GM21723 (cell line): ENCODE results near the gene FYB2.

Experiments
- ATAC-seq: cut with Tn5 transposase; IDR thresholded peaks from one replicate; pipeline ENCODE4 v1.9.1; 2021; ENCODE audit warnings: mild to moderate bottlenecking, moderate library complexity; ENCODE audit not compliant: unreplicated experiment

The FYB2 gene

GRCh38 chr1:56819387-56819899 lies at the start of gene FYB2:
Gene FYB2 (minus strand): TSS chr1:56819404. CDS start chr1:56819290, 114 bp downstream.
- no peak for ATAC-seq

- ATAC-seq = no peak
Observed at GRCh38 chr1:56868761-56869160, 49.6 kb upstream of the FYB2 start.

DNA sequence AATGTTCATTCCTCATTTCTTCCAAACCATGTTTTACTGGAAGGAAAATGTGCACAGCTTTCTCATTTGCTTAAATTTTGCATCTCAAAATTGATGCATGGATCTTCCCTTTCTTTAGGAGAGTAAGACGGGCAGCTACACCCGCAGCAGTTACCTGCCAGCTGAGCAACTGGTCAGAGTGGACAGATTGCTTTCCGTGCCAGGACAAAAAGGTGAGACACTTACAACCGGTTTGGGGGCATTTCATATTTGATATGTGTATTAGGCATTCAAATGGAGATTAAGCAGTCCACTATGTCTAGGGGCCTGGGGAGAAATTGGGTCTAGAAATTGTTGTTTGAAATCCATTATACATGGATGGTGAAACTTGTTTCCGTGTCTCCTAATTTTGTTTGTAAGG lies 48.3 kb upstream of the FYB2 start:
- ATAC-seq = no peak

DNA sequence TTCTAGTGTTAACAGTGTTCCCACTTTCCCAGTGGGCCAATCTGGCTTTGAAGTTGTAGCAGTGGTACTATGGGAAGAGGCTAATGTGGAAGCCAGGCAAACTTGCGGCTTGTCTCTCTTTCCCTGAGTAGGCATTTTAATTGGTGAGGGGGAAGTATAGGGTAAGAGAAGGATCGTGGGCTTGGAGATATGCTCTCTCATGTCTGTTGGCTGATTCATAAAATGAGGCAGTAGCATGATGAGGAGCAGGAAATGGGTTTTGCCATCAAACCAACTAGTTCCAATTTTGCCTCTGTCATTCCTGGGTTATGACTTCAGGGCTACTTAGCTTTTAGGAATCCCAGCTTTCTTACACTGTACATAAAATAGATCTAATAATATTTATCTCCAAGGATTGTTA lies 47.5 kb upstream of the FYB2 start:
- no peak for ATAC-seq

DNA sequence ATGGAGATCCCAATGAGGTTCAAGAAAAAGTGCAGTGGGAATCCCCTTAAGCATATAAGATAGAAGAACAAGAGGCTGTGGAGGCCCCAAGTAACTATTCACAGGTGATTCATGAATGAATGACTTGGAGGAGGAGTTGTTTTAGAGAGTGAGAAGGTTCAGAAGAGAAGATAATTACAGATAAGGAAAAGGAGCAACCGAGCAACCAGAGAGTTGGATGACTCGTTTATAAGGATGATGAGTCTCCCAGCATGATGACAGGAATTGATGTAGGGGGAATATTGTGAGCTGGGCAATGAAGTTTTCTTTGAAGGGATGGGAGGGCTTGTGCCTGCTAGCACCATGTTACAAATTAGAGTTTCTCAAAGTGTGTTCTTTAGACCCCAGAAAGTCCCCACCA lies 45.2 kb upstream of the FYB2 start:
- ATAC-seq = no peak

DNA sequence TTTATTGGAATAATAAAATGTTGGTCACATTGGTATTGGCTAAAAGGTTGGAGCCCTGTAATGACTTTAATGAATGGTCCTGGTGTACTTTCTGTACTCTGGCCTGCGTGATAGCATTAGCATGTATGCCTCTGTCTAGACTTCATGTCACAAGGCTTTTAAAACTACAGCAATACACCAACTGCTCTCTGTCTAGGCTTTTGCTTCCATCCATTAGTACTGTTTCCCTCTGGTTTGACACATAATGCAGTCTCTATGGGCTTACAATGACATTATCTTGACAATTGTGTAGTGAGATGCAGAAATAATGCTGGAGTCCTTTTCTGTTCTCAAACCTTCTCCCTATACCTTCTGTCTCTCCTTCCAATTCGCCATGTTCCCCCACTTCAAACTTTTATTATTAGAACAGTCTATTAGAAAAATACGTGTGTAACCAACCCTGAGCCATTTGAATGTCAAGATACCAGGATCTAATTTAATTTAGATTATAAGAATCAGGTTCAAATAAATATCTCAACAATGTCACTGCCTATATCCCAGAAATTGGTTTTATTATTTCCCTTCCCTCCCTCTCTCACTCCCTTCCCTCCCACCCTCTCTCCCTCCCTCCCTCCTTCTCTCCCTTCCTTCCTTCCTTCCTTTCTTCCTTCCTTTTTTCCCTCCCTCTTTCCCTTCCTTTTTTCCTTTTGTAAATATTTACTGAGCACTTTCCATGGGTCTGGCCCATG lies 44.2 kb upstream of the FYB2 start:
- ATAC-seq = no peak

- ATAC-seq = no peak
Observed at GRCh38 chr1:56859287-56859686, 40.1 kb upstream of the FYB2 start.

GRCh38 chr1:56856186-56856585 lies 37.0 kb upstream of the FYB2 start:
- no peak for ATAC-seq

DNA sequence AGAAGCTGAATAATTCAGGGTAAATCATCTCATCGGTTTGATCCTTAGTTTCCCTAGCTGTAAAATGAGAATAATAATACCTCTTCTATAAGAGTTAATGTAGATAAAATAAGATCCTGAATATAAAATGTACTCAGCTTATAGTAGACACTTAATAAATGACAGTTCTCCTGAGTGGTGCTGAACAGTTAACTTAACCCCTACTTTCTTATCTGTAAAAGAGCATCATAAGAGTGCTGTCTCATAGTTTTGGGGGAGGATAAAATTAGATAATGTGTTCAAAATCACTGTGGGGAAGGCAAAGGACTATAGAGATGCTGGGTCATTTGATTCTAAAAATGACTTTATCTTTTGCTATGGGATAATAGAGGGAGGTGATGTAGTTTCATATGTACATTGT lies 36.0 kb upstream of the FYB2 start:
- ATAC-seq = no peak

DNA sequence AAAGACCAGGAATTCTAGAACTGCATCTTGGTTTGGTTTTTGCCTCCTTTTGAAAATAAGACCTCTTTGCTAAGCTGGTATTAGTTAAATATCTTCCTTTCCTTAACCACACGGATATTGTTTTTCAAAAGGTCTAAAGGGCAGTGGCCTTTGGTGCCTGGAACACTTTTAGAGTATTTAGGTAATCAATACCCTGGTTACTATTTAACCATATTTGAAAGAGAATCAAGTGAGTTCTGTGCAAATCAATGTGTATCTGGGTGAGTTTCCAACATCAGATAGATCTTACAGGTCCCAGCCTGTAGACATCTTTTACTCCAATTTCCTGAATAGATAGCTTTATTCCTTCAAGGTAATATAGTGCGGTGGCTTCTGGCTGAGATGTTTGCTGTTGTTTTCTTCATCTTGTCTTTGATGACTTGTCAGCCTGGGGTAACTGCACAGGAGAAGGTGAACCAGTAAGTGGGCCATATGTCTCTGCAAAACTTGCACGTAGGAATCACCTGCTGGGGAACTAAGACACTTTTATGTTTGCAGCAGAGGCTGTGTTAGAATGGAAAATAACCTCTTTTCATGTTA lies 35.4 kb upstream of the FYB2 start, which contains the start of gene C8A:
Gene C8A, plus strand, starts transcription at position 277 of the 579 bp plus-strand sequence. Its CDS starts 105 bp downstream, at position 382.
- no peak for ATAC-seq

DNA sequence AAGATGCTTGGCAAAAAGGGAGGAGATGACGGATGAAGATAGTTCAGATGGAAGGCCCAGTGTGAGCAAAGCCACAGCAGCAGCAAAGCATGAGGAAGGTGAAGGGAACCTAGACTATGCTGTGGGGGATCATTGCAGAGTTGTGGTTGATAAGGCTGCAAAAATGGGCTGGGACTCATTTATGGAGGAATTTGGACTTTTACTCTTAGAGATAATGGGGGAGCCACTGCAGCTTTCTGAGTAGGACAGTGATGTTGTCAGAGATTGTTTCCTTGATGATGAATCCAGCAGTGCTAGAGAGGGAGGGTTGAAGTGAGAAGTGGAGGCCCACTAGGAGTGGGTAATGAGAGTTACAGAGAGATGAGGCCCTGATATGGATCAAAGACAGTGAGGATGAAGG lies 33.3 kb upstream of the FYB2 start:
- no peak for ATAC-seq

DNA sequence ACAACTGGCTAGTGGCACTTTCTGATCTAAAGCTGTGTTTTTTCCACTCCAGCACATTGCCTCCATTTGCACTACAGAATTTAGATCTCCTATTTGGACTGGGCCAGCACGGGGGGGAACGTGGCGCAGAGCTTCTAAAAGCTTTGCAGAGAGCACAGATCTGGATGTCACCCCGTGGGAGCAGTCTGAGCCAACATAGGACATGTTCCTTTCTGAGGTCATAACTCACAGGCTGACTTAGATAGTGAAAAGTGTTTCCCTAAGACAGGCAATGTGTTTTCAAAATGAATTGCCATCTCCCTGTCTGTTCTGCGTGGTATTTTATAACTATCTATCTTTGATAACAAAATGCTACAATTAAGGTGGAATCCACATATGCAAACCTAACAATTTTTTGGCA lies 31.7 kb upstream of the FYB2 start:
- no peak for ATAC-seq

GRCh38 chr1:56850411-56850810 lies 31.2 kb upstream of the FYB2 start:
- no peak for ATAC-seq

GRCh38 chr1:56849750-56850149 lies 30.5 kb upstream of the FYB2 start:
- ATAC-seq = no peak

DNA sequence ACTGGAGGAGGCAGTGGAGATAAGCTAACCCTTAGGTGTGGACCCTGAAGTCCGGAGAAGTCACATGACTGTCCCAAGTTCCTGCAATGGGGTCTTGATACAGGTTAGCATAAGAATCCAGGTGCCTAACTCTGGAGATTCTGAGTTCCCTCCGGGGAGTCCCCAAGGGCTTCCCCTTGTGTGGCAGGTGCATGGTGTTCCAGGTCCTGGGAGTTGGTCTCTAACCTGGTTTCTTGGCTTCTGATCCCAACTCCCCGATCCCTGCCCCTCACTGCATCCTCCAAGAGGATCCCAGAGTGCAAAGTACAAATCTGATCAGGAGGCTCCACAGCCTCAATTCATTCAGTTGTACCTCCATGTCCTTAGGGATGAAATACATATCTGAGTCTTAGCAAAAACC lies 26.1 kb upstream of the FYB2 start:
- ATAC-seq = no peak

DNA sequence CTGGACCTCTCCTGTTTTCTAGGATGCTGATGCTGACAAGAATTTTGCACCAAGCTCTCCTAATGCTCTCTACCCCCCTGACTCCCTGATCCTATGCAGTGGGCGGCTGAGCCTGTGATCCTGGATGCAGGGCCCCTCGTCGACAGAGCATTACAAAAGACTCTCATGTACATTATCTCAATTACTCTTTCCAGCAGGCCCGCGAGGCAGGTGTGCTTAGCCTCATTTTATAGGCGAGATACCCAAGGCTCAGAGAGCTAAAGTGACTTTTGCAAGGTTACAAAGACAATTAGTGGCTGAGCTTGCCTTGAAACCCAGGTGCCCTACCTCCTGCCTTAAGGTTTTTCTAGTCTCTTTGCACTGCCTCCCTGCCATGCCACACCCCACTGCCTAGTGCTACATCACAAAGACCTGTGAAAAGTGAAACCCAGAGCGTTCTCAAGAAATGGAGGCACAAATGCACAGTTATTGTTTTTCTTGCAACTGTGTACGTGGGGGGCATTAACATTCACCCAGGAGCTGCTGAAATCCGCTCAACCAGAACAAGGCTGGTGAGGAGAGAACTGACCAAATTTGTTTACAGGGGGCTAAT lies 25.4 kb upstream of the FYB2 start:
- ATAC-seq = no peak

DNA sequence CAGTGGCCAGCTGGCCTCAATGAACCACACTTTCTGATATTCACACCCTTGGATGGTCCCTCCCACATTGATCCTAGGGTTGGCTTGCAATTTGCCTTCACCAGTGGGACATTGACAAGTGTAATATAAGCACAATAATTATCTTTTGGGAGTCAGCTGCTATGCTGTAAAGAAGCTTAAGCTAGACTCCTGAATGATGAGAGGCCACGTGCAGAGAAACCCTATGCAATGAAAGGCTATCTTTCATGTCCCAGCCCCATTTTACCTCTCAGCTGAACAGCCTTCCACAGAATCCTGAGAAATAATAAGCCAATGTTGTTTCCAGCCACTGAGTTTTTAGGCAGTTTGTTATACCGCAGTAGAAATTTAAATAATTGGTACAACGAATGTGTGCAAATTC lies 24.3 kb upstream of the FYB2 start:
- ATAC-seq = no peak

GRCh38 chr1:56838759-56839158 lies 19.6 kb upstream of the FYB2 start:
- ATAC-seq = no peak

- no peak for ATAC-seq
Observed at GRCh38 chr1:56837244-56837939, 18.2 kb upstream of the FYB2 start.

GRCh38 chr1:56836359-56836758 lies 17.2 kb upstream of the FYB2 start:
- no peak for ATAC-seq

GRCh38 chr1:56835657-56836056 lies 16.5 kb upstream of the FYB2 start:
- no peak for ATAC-seq
